H1 (cell line): ENCODE measurements around the gene L3MBTL1. TPM values are rescaled to one million over a fixed set of nuclear protein-coding genes. Genes with fewer than 3 reads are reported as not detected.

Experiments
- CHD2 ChIP-seq: IDR thresholded peaks from 2 replicates; pipeline ENCODE4 v1.6.1; 2012; ENCODE audit warnings: low read length, improper control_type of control experiment
- polyA plus RNA-seq, 7 experiments: library from polyadenylated mRNA; depleted of rRNA in 3 of 7; stranded (reverse) in 5 of 7; unstranded in 2 of 7; fragments of >200 nt in 5 of 7; fragments of 200-250 nt in 2 of 7; gene quantifications; 1 replicate in 5 of 7; 2 replicates in 1 of 7; 4 replicates in 1 of 7; pipeline versions ENCODE4 v1.2.1 to v1.2.3, GENCODE V29; 2011 to 2013; ENCODE audit warnings: missing spikeins in 2 of 7, mixed read lengths in 2 of 7
- total RNA-seq: library from RNA; stranded (reverse); fragmentation: NEBNext Ultra II Directional; extraction: Animal tissue kit (Norgen Biotek cat#: 25700); gene quantifications from 2 replicates; pipeline ENCODE4 v1.2.1, GENCODE V29; 2021
- TF ChIP-seq, protein P1 (sequence below): fragments of 300-600 bp; sonication (generic); IDR thresholded peaks from 2 replicates; pipeline ENCODE4 v1.7.1; 2012; ENCODE audit warnings: low read length, moderate library complexity, mild to moderate bottlenecking, inconsistent platforms; ENCODE audit not compliant: insufficient replicate concordance

L3MBTL1 gene
- total and polyA plus RNA-seq, 2 of the 8 experiments (the other 6 are each of a cell fraction or from before 2014, with no cell fraction given): 11.9 to 17.0 TPM

DNA sequence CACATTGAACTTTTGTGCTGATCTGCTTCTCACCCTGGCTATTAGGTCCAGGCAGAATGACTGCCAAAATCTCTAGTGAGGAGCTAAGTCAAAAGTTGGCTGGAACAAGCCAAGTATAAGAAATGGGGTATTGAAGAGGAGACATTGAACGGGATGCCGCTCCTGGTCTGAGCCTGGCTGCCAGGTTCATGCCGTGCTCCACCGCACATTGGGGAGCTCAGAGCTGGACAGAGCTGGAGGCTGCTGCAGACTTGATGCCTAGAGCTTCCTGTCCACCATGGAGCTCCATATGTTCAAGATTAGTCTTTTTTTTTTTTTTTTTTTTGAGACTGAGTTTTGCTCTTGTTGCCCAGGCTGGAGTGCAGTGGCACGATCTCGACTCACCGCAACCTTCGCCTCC lies 79.1 kb downstream of the L3MBTL1 start (continued):
- TF ChIP-seq, protein P1, sequence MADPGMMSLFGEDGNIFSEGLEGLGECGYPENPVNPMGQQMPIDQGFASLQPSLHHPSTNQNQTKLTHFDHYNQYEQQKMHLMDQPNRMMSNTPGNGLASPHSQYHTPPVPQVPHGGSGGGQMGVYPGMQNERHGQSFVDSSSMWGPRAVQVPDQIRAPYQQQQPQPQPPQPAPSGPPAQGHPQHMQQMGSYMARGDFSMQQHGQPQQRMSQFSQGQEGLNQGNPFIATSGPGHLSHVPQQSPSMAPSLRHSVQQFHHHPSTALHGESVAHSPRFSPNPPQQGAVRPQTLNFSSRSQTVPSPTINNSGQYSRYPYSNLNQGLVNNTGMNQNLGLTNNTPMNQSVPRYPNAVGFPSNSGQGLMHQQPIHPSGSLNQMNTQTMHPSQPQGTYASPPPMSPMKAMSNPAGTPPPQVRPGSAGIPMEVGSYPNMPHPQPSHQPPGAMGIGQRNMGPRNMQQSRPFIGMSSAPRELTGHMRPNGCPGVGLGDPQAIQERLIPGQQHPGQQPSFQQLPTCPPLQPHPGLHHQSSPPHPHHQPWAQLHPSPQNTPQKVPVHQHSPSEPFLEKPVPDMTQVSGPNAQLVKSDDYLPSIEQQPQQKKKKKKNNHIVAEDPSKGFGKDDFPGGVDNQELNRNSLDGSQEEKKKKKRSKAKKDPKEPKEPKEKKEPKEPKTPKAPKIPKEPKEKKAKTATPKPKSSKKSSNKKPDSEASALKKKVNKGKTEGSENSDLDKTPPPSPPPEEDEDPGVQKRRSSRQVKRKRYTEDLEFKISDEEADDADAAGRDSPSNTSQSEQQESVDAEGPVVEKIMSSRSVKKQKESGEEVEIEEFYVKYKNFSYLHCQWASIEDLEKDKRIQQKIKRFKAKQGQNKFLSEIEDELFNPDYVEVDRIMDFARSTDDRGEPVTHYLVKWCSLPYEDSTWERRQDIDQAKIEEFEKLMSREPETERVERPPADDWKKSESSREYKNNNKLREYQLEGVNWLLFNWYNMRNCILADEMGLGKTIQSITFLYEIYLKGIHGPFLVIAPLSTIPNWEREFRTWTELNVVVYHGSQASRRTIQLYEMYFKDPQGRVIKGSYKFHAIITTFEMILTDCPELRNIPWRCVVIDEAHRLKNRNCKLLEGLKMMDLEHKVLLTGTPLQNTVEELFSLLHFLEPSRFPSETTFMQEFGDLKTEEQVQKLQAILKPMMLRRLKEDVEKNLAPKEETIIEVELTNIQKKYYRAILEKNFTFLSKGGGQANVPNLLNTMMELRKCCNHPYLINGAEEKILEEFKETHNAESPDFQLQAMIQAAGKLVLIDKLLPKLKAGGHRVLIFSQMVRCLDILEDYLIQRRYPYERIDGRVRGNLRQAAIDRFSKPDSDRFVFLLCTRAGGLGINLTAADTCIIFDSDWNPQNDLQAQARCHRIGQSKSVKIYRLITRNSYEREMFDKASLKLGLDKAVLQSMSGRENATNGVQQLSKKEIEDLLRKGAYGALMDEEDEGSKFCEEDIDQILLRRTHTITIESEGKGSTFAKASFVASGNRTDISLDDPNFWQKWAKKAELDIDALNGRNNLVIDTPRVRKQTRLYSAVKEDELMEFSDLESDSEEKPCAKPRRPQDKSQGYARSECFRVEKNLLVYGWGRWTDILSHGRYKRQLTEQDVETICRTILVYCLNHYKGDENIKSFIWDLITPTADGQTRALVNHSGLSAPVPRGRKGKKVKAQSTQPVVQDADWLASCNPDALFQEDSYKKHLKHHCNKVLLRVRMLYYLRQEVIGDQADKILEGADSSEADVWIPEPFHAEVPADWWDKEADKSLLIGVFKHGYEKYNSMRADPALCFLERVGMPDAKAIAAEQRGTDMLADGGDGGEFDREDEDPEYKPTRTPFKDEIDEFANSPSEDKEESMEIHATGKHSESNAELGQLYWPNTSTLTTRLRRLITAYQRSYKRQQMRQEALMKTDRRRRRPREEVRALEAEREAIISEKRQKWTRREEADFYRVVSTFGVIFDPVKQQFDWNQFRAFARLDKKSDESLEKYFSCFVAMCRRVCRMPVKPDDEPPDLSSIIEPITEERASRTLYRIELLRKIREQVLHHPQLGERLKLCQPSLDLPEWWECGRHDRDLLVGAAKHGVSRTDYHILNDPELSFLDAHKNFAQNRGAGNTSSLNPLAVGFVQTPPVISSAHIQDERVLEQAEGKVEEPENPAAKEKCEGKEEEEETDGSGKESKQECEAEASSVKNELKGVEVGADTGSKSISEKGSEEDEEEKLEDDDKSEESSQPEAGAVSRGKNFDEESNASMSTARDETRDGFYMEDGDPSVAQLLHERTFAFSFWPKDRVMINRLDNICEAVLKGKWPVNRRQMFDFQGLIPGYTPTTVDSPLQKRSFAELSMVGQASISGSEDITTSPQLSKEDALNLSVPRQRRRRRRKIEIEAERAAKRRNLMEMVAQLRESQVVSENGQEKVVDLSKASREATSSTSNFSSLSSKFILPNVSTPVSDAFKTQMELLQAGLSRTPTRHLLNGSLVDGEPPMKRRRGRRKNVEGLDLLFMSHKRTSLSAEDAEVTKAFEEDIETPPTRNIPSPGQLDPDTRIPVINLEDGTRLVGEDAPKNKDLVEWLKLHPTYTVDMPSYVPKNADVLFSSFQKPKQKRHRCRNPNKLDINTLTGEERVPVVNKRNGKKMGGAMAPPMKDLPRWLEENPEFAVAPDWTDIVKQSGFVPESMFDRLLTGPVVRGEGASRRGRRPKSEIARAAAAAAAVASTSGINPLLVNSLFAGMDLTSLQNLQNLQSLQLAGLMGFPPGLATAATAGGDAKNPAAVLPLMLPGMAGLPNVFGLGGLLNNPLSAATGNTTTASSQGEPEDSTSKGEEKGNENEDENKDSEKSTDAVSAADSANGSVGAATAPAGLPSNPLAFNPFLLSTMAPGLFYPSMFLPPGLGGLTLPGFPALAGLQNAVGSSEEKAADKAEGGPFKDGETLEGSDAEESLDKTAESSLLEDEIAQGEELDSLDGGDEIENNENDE: no peak
- no peak for TF ChIP-seq CHD2
